NCI-H1048 (cell line): ENCODE data around the gene EYA4.

ENCODE experiments used
- DNase-seq: peaks from one replicate; lab custom pipeline; 2025; lab: John Stamatoyannopoulos, UW

The EYA4 gene

GRCh38 chr6:133404151-133404550, 163.0 kb downstream of the EYA4 start:
- no peak for DNase-seq

DNA sequence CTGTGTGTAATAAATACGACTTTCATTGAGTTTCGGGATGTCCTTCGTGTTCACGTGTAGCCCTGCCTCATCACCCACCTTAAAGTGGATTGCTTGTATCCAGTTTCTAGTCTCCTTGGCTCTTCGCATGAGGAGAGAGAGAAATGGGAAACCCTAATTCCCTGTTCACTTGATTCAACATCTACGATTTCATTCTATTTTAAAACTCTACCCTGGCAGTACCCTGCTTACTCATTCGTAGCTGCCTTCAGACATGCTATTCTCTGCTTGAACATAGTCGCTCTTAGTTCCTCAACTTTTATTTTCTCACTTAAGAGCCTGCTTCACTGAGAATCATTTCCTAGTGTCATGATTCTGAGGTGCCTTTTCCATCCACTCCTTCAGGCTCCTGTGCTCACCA, 163.6 kb downstream of the EYA4 start:
- DNase-seq: no peak

- DNase-seq: no peak
Observed at GRCh38 chr6:133407320-133408100, 166.4 kb downstream of the EYA4 start.

- DNase-seq: no peak
Observed at GRCh38 chr6:133408132-133408531, 167.0 kb downstream of the EYA4 start.

DNA sequence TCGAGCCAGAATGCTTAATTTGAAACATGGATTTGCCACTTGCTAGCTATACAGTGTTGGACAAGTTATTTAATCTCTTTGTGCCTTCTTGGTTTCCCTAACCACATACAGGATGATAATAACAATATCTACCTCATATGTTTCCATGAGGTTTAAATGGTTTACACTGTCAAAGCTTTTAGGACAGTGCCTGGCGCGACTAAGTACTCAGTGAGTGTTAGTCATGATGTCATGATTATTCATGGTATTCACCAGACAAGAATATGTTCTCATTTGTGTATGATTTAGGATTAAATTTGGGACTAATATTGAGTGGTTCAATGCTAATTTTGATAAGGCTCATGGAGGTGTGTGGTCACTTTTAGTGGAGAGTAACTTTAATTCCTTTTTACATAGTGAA, 167.4 kb downstream of the EYA4 start:
- no peak for DNase-seq

GRCh38 chr6:133410638-133411435, 169.7 kb downstream of the EYA4 start:
- no peak for DNase-seq

DNA sequence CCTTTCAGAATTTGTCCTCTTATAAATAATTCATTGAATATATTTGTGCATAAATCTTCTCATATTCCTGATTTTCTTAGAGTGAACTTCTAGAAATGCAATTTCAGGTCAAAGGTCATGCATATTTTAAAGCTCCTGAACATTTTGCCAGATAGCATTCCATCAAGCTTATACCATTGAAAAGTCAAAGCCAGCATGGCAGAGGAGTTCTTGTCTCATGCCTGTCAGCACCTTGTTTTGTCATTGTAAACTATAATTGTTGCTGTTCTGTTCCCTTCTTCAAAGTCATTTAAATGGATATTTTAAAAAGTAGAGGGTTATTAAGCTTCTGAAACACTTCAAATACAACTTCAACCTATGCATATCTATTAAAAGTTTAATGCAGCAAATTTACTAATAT, 170.6 kb downstream of the EYA4 start:
- no peak for DNase-seq

- no peak for DNase-seq
Observed at GRCh38 chr6:133415262-133415661, 174.1 kb downstream of the EYA4 start.

- no peak for DNase-seq
Observed at GRCh38 chr6:133418108-133418507, 177.0 kb downstream of the EYA4 start.

GRCh38 chr6:133423242-133423641, 182.1 kb downstream of the EYA4 start:
- no peak for DNase-seq

GRCh38 chr6:133424359-133424758, 183.2 kb downstream of the EYA4 start:
- no peak for DNase-seq

GRCh38 chr6:133426038-133426437, 184.9 kb downstream of the EYA4 start:
- no peak for DNase-seq

- DNase-seq: no peak
Observed at GRCh38 chr6:133428295-133428694, 187.1 kb downstream of the EYA4 start.

DNA sequence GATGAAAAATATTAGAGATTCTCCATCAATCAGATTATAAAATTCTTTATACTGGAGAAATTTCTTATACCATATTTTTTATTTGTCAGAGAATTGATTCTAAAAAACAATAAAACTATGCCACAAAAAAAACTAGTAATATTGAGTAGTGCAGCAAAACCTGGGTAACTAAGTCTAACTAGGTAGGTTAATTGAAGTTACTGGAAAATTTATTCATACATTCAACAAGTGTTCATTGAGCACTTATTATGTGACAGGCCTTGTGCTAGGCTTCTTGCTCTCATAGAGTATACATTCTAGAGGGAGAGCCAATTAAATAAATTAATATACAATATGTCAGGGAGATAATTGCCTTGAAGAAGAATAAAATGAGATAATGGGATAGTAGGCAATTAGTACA, 189.4 kb downstream of the EYA4 start:
- DNase-seq: no peak

GRCh38 chr6:133431031-133431430, 189.9 kb downstream of the EYA4 start:
- DNase-seq: no peak

- no peak for DNase-seq
Observed at GRCh38 chr6:133432021-133432989, 191.1 kb downstream of the EYA4 start.

- no peak for DNase-seq
Observed at GRCh38 chr6:133435065-133435728, 194.0 kb downstream of the EYA4 start.

- no peak for DNase-seq
Observed at GRCh38 chr6:133436652-133437051, 195.5 kb downstream of the EYA4 start.

DNA sequence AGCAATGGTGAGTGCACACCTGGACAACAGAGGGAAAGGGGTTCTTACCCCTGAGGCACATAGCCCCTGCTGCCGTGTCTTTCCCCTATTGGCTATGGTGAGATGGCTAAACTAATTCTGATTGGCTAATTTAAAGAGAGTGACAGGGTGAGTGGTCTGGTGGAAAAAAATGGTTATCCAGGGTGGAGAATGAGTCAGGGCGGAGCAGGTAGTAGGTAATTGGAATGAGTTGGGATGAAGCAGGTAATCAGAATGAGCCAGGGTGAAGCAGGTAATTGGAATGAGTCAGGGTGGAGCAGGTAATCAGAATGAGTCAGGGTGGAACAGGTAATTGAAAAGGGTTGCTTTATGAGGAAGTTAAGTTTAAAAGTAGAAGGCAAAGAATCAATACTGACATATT, 200.3 kb downstream of the EYA4 start:
- no peak for DNase-seq

DNA sequence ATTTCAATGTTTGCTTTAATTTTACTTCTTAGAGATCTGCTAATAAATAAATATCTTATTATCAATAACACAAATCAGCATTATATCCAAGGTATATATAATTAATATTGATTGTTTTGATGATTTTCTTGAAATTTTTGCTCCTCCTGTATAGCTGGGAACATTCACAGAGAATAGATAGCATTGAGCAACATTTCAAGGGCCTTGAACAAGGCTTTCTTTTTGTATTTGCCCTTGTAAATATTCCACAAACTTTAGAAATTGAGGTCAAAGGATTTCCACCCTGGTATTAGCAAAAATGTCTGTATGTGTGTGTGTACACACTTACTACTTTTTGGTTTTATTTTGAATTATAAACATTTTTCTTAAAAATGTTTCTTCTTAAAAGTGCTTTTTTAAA, 205.6 kb downstream of the EYA4 start:
- DNase-seq: no peak

DNA sequence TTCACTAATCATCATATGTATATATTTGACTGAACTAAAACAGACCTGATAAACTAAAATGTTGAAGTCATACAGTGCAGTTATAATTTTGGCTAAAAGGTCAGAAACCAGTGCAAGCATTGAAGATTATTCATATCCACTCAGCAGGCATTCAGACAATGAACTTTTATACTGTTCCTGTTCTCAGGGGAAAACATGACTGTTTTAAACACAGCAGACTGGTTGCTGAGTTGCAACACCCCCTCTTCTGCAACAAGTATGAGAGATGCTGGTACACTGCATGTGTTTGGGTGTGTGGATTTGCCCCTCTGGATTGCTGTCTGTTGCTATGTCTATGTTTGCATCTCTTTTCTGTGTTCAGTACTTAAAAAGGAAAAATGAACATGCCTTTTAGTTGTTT, 206.8 kb downstream of the EYA4 start:
- DNase-seq: no peak

DNA sequence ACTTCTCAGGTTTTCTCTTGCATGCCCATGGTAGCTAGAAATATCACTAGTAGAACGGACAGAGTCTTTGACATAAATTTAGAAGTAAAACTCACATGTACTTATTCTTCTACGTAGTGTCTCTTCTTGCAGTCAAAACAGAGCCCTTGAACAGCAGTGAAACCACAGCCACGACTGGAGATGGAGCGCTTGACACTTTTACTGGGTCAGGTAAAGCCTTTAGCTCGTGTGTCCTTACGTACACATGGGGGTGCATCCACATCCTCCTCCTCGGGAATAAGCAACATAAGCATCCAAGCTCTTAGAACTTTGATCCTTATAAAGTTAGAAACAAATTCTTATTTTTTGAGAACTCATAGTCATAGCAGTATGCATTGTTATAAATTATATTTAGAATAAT, 215.3 kb downstream of the EYA4 start:
- no peak for DNase-seq
